BLaER1 treated with 17β-estradiol and CSF1 and Interleukin-3, amounts not matched to agents 10 nM and 100 nM (cell line): ENCODE results near the gene NCBP3.

Experiments used
- H3K27ac ChIP-seq, 11 experiments: shearing (Covaris generic); formaldehyde crosslinking; 2 replicates each; pipeline ENCODE4 v1.8.1; 2022
- H3K27me3 ChIP-seq, 11 experiments: shearing (Covaris generic); formaldehyde crosslinking; 2 replicates each; pipeline ENCODE4 v1.8.1; 2022
- H3K36me3 ChIP-seq, 11 experiments: shearing (Covaris generic); formaldehyde crosslinking; 2 replicates each; pipeline ENCODE4 v1.8.1; 2022
- H3K4me1 ChIP-seq, 10 experiments: shearing (Covaris generic); formaldehyde crosslinking; 2 replicates each; pipeline ENCODE4 v1.8.1; 2022
- H3K4me2 ChIP-seq, 11 experiments: shearing (Covaris generic); formaldehyde crosslinking; 2 replicates each; pipeline ENCODE4 v1.8.1; 2022
- H3K4me3 ChIP-seq, 10 experiments: shearing (Covaris generic); formaldehyde crosslinking; 2 replicates each; pipeline ENCODE4 v1.8.1; 2022
- H3K9ac ChIP-seq, 11 experiments: shearing (Covaris generic); formaldehyde crosslinking; 2 replicates each; pipeline ENCODE4 v1.8.1; 2022
- H3K9me3 ChIP-seq, 11 experiments: shearing (Covaris generic); formaldehyde crosslinking; replicated peaks in 1 of 11; 2 replicates each; pipeline ENCODE4 v1.8.1; 2022
- H4K20me1 ChIP-seq, 11 experiments: shearing (Covaris generic); formaldehyde crosslinking; 2 replicates each; pipeline ENCODE4 v1.8.1; 2022
- Cebpa-rat ChIP-seq, 11 experiments: shearing (Covaris generic); IDR thresholded peaks; 2 replicates each; pipeline ENCODE4 v1.8.1; 2022

NCBP3 gene

DNA sequence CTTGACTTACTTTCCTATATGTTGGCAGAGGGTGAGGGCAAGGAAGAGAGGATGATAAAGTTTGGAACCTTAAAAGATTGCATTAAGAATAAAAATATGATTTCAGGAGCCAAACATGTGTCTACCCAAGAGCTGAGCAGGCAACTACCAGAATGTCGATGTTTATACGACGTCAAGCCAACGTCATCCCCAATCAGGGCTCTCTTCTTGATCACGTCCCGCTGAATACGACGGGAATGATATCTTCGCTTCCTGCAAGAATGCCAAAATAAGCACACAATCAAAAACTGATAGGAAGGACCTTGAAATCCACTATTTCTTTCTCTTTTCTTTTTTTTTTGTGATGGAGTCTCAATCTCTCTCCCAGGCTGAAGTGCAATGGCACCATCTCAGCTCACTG, 24.9 kb downstream of the NCBP3 start:
- Histone ChIP-seq H3K27ac (no peak overlapping the region), H3K36me3 (peaks cover 82 to 98% (median 91%) of the 10 kb centered on the region in 11 experiments), H3K4me2 (no peak overlapping the region)

DNA sequence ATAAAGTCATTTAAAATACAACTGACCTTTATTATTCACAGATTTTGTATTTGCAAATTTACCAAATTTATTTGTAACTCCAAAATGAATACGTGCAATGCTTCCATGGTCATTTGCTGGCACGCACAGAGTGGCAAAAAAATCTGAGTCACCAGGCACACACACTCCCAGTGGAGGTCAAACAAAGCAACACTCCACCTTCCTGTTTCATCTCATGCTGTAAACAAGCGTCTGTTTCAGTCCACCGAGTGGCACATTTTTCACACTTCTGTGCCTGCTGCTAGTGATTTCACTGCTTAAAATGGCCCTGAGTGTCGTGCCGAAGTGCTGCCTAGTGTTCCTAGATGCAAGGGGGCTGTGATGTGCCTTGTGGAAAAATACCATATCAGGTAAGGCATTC, 27.3 kb downstream of the NCBP3 start:
- Histone ChIP-seq H3K9me3 (no peaks in the 10 kb centered on the region), H3K36me3 (peaks cover 82 to 98% (median 90%) of the 10 kb centered on the region in 11 experiments), H3K27me3 (no peaks in the 10 kb centered on the region), H3K27ac (peak overlapping the region in 10 of 11 experiments; percentile 32 to 79 (median 72); a peak in 20 of 22 replicates), H3K4me3 (no peak overlapping the region), H3K4me1 (peaks cover 24 to 44% (median 36%) of the 10 kb centered on the region in 10 experiments), H3K9ac (peak overlapping the region; percentile 3 to 60 (median 49); a peak in 16 of 22 replicates), H4K20me1 (no peaks in the 10 kb centered on the region), H3K4me2 (peak overlapping the region; percentile 39 to 74 (median 57))
- no peak for TF ChIP-seq Cebpa-rat (IDR thresholded peaks at IDR 0.05)

More for the DNA sequence above, 24.9 kb downstream of the NCBP3 start:
- Histone ChIP-seq H3K27me3 (no peaks in the 10 kb centered on the region), H3K9ac (no peak overlapping the region), H3K4me1 (peaks cover 24 to 39% (median 33%) of the 10 kb centered on the region in 10 experiments), H4K20me1 (peaks cover 0 to 3% (median 0%) of the 10 kb centered on the region in 11 experiments; a peak in 1 of 22 replicates), H3K4me3 (no peak overlapping the region), H3K9me3 (no peaks in the 10 kb centered on the region)
- no peak for TF ChIP-seq Cebpa-rat (IDR thresholded peaks at IDR 0.05)

DNA sequence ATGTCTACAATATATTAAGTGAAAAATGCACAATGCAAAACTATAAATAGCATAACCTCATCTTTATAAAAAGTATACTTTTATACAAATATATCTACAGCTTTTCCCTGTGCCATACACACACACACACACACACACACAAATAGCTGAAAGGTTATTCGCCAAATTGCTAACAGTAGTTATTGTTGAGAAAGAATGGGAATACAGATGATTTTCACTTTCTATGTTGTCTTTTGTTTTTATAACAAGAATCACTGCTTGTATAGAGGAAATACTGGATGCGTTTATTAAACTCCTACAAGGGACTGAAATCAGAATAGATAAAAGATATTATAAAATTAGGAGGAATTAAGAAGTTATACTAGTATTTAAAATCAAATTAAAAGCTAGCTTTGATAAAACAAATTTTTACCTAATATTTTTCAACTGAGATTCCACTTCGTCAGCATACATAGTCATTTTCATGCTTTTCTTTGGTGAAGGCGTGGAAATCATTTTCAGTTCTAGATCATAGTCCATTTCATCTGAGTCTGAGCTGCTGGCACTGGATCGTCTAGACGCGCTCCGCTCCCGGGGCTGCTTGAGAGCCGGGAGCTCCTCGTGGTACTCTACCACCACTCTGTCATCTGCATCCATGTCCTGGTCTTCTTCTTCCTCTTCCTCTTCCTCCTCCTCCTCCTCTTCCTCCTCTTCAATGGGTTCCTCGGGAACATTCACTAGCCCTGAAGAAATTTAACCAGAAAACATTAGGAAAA, 28.0 kb downstream of the NCBP3 start:
- H4K20me1 ChIP-seq: peaks cover 0 to 4% (median 0%) of the 10 kb centered on the region in 11 experiments; a peak in 1 of 22 replicates
- H3K4me3 ChIP-seq: no peak overlapping the region
- peaks cover 82 to 98% (median 90%) of the 10 kb centered on the region in 11 experiments for H3K36me3 ChIP-seq
- peak overlapping the region in 5 of 11 experiments; percentile 3 to 59 (median 49); a peak in 3 of 22 replicates for H3K9ac ChIP-seq
- no peak for TF ChIP-seq Cebpa-rat (IDR thresholded peaks at IDR 0.05)
- H3K27me3 ChIP-seq: no peaks in the 10 kb centered on the region
- peak overlapping the region in 9 of 11 experiments; percentile 45 to 79 (median 72); a peak in 14 of 22 replicates for H3K27ac ChIP-seq
- peak overlapping the region; percentile 39 to 74 (median 57); a peak in 21 of 22 replicates for H3K4me2 ChIP-seq
- no peaks in the 10 kb centered on the region for H3K9me3 ChIP-seq
- peaks cover 24 to 44% (median 36%) of the 10 kb centered on the region in 10 experiments for H3K4me1 ChIP-seq

GRCh38 chr17:3815925-3816324, 30.1 kb downstream of the NCBP3 start:
- Histone ChIP-seq H3K4me1 (peaks cover 24 to 51% (median 43%) of the 10 kb centered on the region in 10 experiments), H3K27me3 (no peaks in the 10 kb centered on the region), H3K27ac (peak overlapping the region in 6 of 11 experiments; percentile 48 to 61 (median 54); a peak in 9 of 22 replicates), H3K4me3 (no peak overlapping the region), H3K4me2 (peak overlapping the region in 8 of 11 experiments; percentile 63 to 79 (median 72); a peak in 13 of 22 replicates), H4K20me1 (peaks cover 0 to 11% (median 0%) of the 10 kb centered on the region in 11 experiments; a peak in 3 of 22 replicates), H3K9ac (peak overlapping the region in 3 of 11 experiments; percentile 31 to 57 (median 50); a peak in 3 of 22 replicates), H3K36me3 (peaks cover 83 to 98% (median 90%) of the 10 kb centered on the region in 11 experiments), H3K9me3 (no peaks in the 10 kb centered on the region)
- no peak for TF ChIP-seq Cebpa-rat (IDR thresholded peaks at IDR 0.05)

DNA sequence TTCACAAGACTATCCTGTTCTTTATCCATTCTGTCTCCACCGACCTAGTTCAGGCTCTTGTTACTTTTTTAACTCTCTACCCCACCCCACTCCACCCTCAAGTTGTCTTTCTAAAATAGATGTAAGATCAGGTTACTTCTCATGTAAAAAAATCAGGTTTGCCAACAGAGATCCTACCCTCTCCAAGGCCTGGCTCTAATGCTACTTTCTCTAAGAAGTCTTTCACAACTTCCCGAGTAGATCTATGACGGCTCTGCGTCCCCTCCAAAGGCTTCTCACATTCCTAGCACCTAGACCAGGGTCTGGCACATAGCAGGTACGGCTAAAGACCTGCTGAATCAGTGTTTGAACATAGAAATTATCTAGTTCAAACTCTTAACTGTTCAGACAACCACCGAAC, 30.9 kb downstream of the NCBP3 start:
- H3K4me1 ChIP-seq: peaks cover 24 to 59% (median 51%) of the 10 kb centered on the region in 10 experiments
- no peak overlapping the region for H3K4me3 ChIP-seq
- TF ChIP-seq Cebpa-rat (IDR thresholded peaks at IDR 0.05): no peak
- H3K9me3 ChIP-seq: no peaks in the 10 kb centered on the region
- H3K9ac ChIP-seq: peak overlapping the region in 3 of 11 experiments; percentile 30 to 38 (median 38); a peak in 2 of 22 replicates
- H3K4me2 ChIP-seq: no peak overlapping the region
- H3K27me3 ChIP-seq: no peaks in the 10 kb centered on the region
- H3K36me3 ChIP-seq: peaks cover 83 to 98% (median 89%) of the 10 kb centered on the region in 11 experiments
- no peak overlapping the region; a peak in 1 of 22 replicates for H3K27ac ChIP-seq
- peaks cover 0 to 19% (median 0%) of the 10 kb centered on the region in 11 experiments; a peak in 6 of 22 replicates for H4K20me1 ChIP-seq

DNA sequence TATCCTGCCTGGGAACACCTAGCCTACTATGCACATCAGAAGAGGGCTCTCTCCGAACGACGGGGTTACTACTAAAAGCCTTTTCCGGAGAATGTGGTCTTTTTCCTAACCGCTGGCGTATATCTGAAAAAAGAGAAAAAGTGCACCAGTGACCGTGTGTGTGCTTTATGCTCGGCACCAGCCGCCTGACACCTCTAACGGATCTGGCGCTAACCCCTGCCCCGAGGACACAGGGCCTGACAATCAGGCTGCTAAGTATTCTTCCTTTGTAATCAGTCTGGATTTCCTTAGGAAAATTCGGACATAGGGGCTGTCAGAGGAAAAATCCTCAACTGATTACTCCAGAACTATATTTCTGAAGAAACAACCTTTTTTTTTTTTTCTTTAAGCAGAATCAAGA, 31.7 kb downstream of the NCBP3 start:
- Histone ChIP-seq H4K20me1 (peaks cover 0 to 23% (median 0%) of the 10 kb centered on the region in 11 experiments; a peak in 6 of 22 replicates), H3K4me3 (no peak overlapping the region), H3K9me3 (no peaks in the 10 kb centered on the region), H3K4me1 (peaks cover 23 to 58% (median 52%) of the 10 kb centered on the region in 10 experiments), H3K9ac (no peak overlapping the region), H3K27ac (no peak overlapping the region), H3K27me3 (no peaks in the 10 kb centered on the region), H3K4me2 (no peak overlapping the region), H3K36me3 (peaks cover 85 to 98% (median 90%) of the 10 kb centered on the region in 11 experiments)
- TF ChIP-seq Cebpa-rat (IDR thresholded peaks at IDR 0.05): no peak

- peaks cover 0 to 23% (median 0%) of the 10 kb centered on the region in 11 experiments; a peak in 6 of 22 replicates for H4K20me1 ChIP-seq
- TF ChIP-seq Cebpa-rat (IDR thresholded peaks at IDR 0.05): no peak
- H3K4me1 ChIP-seq: peaks cover 11 to 47% (median 40%) of the 10 kb centered on the region in 10 experiments
- peaks cover 89 to 100% (median 95%) of the 10 kb centered on the region in 11 experiments for H3K36me3 ChIP-seq
- H3K9ac ChIP-seq: no peak overlapping the region
- no peak overlapping the region for H3K27ac ChIP-seq
- H3K4me2 ChIP-seq: no peak overlapping the region
- H3K9me3 ChIP-seq: no peaks in the 10 kb centered on the region
- H3K27me3 ChIP-seq: no peaks in the 10 kb centered on the region
- no peak overlapping the region for H3K4me3 ChIP-seq
These were observed 32.9 kb downstream of the NCBP3 start for GRCh38 chr17:3813171-3813570.

DNA sequence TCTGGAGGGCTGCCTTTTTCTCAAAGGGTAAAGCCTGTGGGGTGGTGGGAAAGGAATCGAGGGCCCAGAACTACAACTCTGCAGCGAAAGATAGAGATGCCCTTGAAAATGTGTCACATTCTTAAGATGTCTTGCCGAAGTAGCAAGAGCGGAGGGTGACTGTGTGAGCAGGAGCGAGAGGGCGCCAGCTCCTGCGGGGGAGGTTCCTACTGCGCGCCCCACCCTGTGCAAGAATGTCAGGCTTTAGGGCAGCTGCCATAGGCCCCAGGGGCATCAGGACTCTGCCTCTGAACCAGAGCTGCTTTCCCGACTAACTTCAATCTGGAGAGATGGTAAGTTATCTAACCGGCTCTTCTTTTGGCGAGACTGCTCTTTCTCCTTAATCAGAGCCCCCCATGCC, 33.3 kb downstream of the NCBP3 start:
- H3K27me3 ChIP-seq: no peaks in the 10 kb centered on the region
- no peaks in the 10 kb centered on the region for H3K9me3 ChIP-seq
- H4K20me1 ChIP-seq: peaks cover 0 to 23% (median 0%) of the 10 kb centered on the region in 11 experiments; a peak in 6 of 22 replicates
- peaks cover 89 to 100% (median 95%) of the 10 kb centered on the region in 11 experiments for H3K36me3 ChIP-seq
- TF ChIP-seq Cebpa-rat (IDR thresholded peaks at IDR 0.05): no peak
- no peak overlapping the region for H3K4me3 ChIP-seq
- H3K9ac ChIP-seq: 0 out of 22 replicates have a peak overlapping the region, but pooled peaks of 1 of the 11 experiments have one; percentile 7
- H3K4me2 ChIP-seq: no peak overlapping the region
- H3K4me1 ChIP-seq: peaks cover 10 to 43% (median 36%) of the 10 kb centered on the region in 10 experiments
- H3K27ac ChIP-seq: no peak overlapping the region

DNA sequence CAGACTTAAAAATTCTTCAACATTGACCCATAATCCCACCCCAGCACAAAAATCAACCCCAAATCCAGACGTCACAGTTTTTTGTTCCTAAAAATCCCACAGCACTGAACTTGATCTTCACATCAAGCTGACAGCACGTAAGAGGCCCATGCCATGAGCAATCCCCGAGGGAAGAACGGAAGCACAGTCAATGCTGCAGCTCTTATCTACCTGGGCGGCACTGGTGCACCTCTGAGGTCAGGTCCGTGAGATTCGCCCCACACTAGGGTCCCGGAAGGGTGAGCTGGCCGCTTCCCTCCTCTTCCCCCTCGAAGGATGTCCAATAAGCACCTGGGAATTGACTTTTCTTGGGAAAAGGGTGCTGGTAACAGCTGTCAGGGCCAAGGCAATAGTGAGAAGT, 33.8 kb downstream of the NCBP3 start:
- Histone ChIP-seq H3K9me3 (no peaks in the 10 kb centered on the region), H3K9ac (0 out of 22 replicates have a peak overlapping the region, but pooled peaks of 1 of the 11 experiments have one; percentile 7), H3K4me3 (no peak overlapping the region), H3K27ac (no peak overlapping the region), H3K4me2 (no peak overlapping the region), H3K4me1 (peaks cover 8 to 38% (median 32%) of the 10 kb centered on the region in 10 experiments), H3K27me3 (no peaks in the 10 kb centered on the region), H3K36me3 (peaks cover 91 to 100% (median 95%) of the 10 kb centered on the region in 11 experiments), H4K20me1 (peaks cover 0 to 23% (median 0%) of the 10 kb centered on the region in 11 experiments; a peak in 6 of 22 replicates)
- no peak for TF ChIP-seq Cebpa-rat (IDR thresholded peaks at IDR 0.05)
